AG09309 (cell line): Measurements from ENCODE around the gene TNFSF8.

Experiments used
- DNase-seq: peaks from one replicate; pipeline ENCODE4 v3.0.0-alpha.2; 2010; ENCODE audit warnings: low read depth
- H3K4me3 ChIP-seq: 2 replicates; pipeline ENCODE4 v1.5.1; 2011; ENCODE audit warnings: mild to moderate bottlenecking, low read depth, low read length, moderate library complexity; ENCODE audit not compliant: control insufficient read depth
- CTCF ChIP-seq: IDR thresholded peaks from 2 replicates; pipeline ENCODE4 v1.5.1; 2011; ENCODE audit warnings: mild to moderate bottlenecking, low read depth, low read length, inconsistent platforms; ENCODE audit not compliant: insufficient read depth, control insufficient read depth; ENCODE audit errors: missing control alignments

Gene TNFSF8

GRCh38 chr9:114869845-114870244 lies 60.5 kb downstream of the TNFSF8 start:
- no peak overlapping the region for H3K4me3 ChIP-seq
- DNase-seq, result no peak
- TF ChIP-seq CTCF, result no peak

GRCh38 chr9:114869378-114869777 lies 61.0 kb downstream of the TNFSF8 start:
- H3K4me3 ChIP-seq, result no peak overlapping the region
- DNase-seq, result no peak
- TF ChIP-seq CTCF, result no peak

- H3K4me3 ChIP-seq, result no peak overlapping the region
- DNase-seq, result no peak
- TF ChIP-seq CTCF, result no peak
Measured at GRCh38 chr9:114867327-114867726, 63.1 kb downstream of the TNFSF8 start.

- no peak for TF ChIP-seq CTCF
- DNase-seq, result no peak
- H3K4me3 ChIP-seq, result no peak overlapping the region
Measured at GRCh38 chr9:114864471-114864870, 65.9 kb downstream of the TNFSF8 start.

GRCh38 chr9:114861922-114862605 lies 68.3 kb downstream of the TNFSF8 start:
- DNase-seq, result no peak
- no peak for TF ChIP-seq CTCF
- no peak overlapping the region for H3K4me3 ChIP-seq

- no peak overlapping the region for H3K4me3 ChIP-seq
- DNase-seq, result no peak
- no peak for TF ChIP-seq CTCF
Measured at GRCh38 chr9:114861273-114861672, 69.1 kb downstream of the TNFSF8 start.
